ENCODE measurements around the gene CREB3L2.

DNA sequence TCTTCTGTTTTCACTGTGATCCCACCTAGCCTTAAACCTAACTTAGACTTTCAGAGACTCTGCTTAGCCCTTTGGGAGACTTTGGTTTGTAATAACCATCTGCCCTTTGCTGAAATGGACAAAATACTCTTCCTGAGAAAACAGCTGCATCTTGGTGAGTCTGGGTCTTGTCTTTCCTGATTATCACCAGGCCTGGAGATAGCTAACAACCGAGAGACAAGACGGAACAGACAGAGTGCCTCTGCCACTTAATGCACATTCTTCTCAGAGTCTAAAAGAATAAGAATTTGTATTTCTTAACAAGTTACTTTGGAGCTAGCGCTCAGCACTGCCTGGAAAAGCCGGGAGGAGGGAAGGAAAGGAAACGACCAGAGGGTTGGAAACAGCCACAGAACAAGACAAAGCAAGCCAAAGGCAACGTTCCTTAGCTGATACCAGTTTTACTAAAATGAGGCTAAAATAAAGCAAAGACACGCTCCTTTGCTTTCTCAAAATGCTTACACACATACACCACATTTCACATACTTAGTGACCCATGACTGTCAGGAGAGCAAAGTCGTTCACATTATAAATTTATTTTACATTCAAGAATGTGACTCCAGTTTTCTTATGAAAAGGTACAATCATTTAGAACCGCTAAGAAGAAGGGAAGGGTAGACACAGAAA lies 84.8 kb downstream of the CREB3L2 start:
- no peak for TF ChIP-seq CTBP1 (IDR thresholded peaks at IDR 0.05; ENCODE audit: borderline replicate concordance)
- TF ChIP-seq SUZ12 (IDR thresholded peaks at IDR 0.05) = no peak
- TF ChIP-seq NFRKB (IDR thresholded peaks at IDR 0.05) = no peak
- no peak for TF ChIP-seq BHLHE40 (IDR thresholded peaks at IDR 0.05; ENCODE audit: borderline replicate concordance)
- TF ChIP-seq, protein P1, sequence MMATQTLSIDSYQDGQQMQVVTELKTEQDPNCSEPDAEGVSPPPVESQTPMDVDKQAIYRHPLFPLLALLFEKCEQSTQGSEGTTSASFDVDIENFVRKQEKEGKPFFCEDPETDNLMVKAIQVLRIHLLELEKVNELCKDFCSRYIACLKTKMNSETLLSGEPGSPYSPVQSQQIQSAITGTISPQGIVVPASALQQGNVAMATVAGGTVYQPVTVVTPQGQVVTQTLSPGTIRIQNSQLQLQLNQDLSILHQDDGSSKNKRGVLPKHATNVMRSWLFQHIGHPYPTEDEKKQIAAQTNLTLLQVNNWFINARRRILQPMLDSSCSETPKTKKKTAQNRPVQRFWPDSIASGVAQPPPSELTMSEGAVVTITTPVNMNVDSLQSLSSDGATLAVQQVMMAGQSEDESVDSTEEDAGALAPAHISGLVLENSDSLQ (IDR thresholded peaks at IDR 0.05) = no peak
- TF ChIP-seq ELF4 (IDR thresholded peaks at IDR 0.05) = no peak

Measured in HEK293T (cell line).